Measurements from ENCODE around the gene ATP2A2. TPM values are rescaled to one million over a fixed set of nuclear protein-coding genes. Genes with fewer than 3 reads are reported as not detected.

Gene ATP2A2
- total RNA-seq, 2 experiments from 2014 or later = 116 to 130 TPM

- Mint-ChIP-seq H3K36me3 (ENCODE audit: low read depth) (peaks cover 34% of the 10 kb centered on the region), H3K4me3 (peak overlapping the region; percentile 85), H3K27me3 (peaks cover 3% of the 10 kb centered on the region), H3K27ac (peak overlapping the region; percentile 39), H3K4me1 (peaks cover 34% of the 10 kb centered on the region), H3K9me3 (ENCODE audit: low read depth) (no peaks in the 10 kb centered on the region)
- ChIA-PET CTCF (interaction anchor here (0.5 to 1.4 kb wide), 7 partner anchors 27 to 160 kb away, joined by 3 to 6 read pairs (median 3); partner anchors contain the start of gene IFT81), POLR2A (interaction anchor here (0.6 to 1.9 kb wide), 7 partner anchors 9 to 461 kb away, joined by 3 to 12 read pairs (median 5); no protein-coding TSS in a partner anchor)
- ATAC-seq (peak; percentile 5), DNase-seq (peak; percentile 68)
- intact Hi-C loops (cut with DNase I, micrococcal nuclease) = loop anchor here (1.0 to 10.0 kb wide), 14 partner anchors 34 to 1548 kb away; partner anchors contain the start of genes ANKRD13A (in 1 of the 2), ATXN2 (in 1 of the 2), C12orf76 (in 1 of the 2) and CORO1C (in 1 of the 2)
These were observed 662 bp upstream of the ATP2A2 start for GRCh38 chr12:110280392-110280778.

GRCh38 chr12:110281549-110282299 is 677 bp downstream of the ATP2A2 start:
- POLR2A ChIA-PET = interaction anchor here (1.9 kb wide), 1 partner anchor 13 kb away, joined by 8 read pairs; no protein-coding TSS in a partner anchor
- peaks cover 46% of the 10 kb centered on the region for H3K4me1 Mint-ChIP-seq
- CTCF ChIA-PET = interaction anchor here (1.1 to 1.3 kb wide), 2 partner anchors 13 to 180 kb away, joined by 3 to 6 read pairs; no protein-coding TSS in a partner anchor

GRCh38 chr12:110282300-110282860 is 1.3 kb downstream of the ATP2A2 start:
- peak; percentile 9 for ATAC-seq
- DNase-seq = no peak
- Mint-ChIP-seq H3K4me1 (peaks cover 52% of the 10 kb centered on the region), H3K9me3 (ENCODE audit: low read depth) (no peaks in the 10 kb centered on the region), H3K27ac (peak overlapping the region; percentile 86), H3K27me3 (peaks cover 3% of the 10 kb centered on the region), H3K4me3 (peak overlapping the region; percentile 85), H3K36me3 (ENCODE audit: low read depth) (peaks cover 49% of the 10 kb centered on the region)
- CTCF ChIA-PET = interaction anchor here (0.7 to 1.3 kb wide), 4 partner anchors 11 to 357 kb away, joined by 3 to 6 read pairs (median 4); no protein-coding TSS in a partner anchor
- POLR2A ChIA-PET = no interaction called here
- intact Hi-C loops (cut with DNase I, micrococcal nuclease) = loop anchor here in 1 of 2 experiments (2.0 to 10.0 kb wide), 7 partner anchors 182 to 1550 kb away; partner anchors contain the start of genes ANKRD13A, ATXN2, CORO1C and GIT2

More at GRCh38 chr12:110281549-110282299, 677 bp downstream of the ATP2A2 start:
- Mint-ChIP-seq H3K27ac (peak overlapping the region; percentile 86), H3K36me3 (ENCODE audit: low read depth) (peaks cover 44% of the 10 kb centered on the region), H3K4me3 (peak overlapping the region; percentile 85), H3K9me3 (ENCODE audit: low read depth) (no peaks in the 10 kb centered on the region), H3K27me3 (peaks cover 3% of the 10 kb centered on the region)
- DNase-seq (peak; percentile 67), ATAC-seq (peak; percentile 36)
- intact Hi-C loops (cut with DNase I, micrococcal nuclease) = loop anchor here (1.0 to 10.0 kb wide), 20 partner anchors 33 to 1549 kb away; partner anchors contain the start of genes FAM216A (in 2 of the 2), GPN3 (in 2 of the 2), IFT81 (in 2 of the 2) and ANAPC7 (in 1 of the 2)

- POLR2A ChIA-PET = no interaction called here
- DNase-seq (no peak), ATAC-seq (no peak)
- Mint-ChIP-seq H3K9me3 (ENCODE audit: low read depth) (no peaks in the 10 kb centered on the region), H3K4me3 (peak overlapping the region; percentile 85), H3K27me3 (peaks cover 3% of the 10 kb centered on the region), H3K4me1 (peaks cover 57% of the 10 kb centered on the region), H3K36me3 (ENCODE audit: low read depth) (peaks cover 56% of the 10 kb centered on the region), H3K27ac (peak overlapping the region; percentile 86)
- intact Hi-C loops (cut with DNase I, micrococcal nuclease) = loop anchor here in 1 of 2 experiments (1.0 to 10.0 kb wide), 8 partner anchors 148 to 1551 kb away; partner anchors contain the start of genes ANKRD13A, ATXN2, CORO1C and GIT2
- CTCF ChIA-PET = interaction anchor here (0.7 to 1.3 kb wide), 4 partner anchors 10 to 357 kb away, joined by 3 to 6 read pairs (median 4); no protein-coding TSS in a partner anchor
These were observed 2.1 kb downstream of the ATP2A2 start for GRCh38 chr12:110282956-110283817.

- intact Hi-C loops (cut with DNase I, micrococcal nuclease) = loop anchor here in 1 of 2 experiments (5.0 to 10.0 kb wide), 6 partner anchors 287 to 1552 kb away; partner anchors contain the start of genes ANKRD13A, ATXN2, CORO1C and GIT2
- H3K27ac Mint-ChIP-seq = peak overlapping the region; percentile 68
- H3K36me3 Mint-ChIP-seq (ENCODE audit: low read depth) = peaks cover 68% of the 10 kb centered on the region
- H3K9me3 Mint-ChIP-seq (ENCODE audit: low read depth) = no peaks in the 10 kb centered on the region
- H3K4me3 Mint-ChIP-seq = peak overlapping the region; percentile 85
- H3K27me3 Mint-ChIP-seq = no peaks in the 10 kb centered on the region
- ChIA-PET POLR2A (no interaction called here), CTCF (interaction anchor here (0.5 to 1.6 kb wide), 3 partner anchors 11 to 283 kb away, joined by 3 to 4 read pairs (median 3); no protein-coding TSS in a partner anchor)
- ATAC-seq (no peak), DNase-seq (no peak)
- peaks cover 71% of the 10 kb centered on the region for H3K4me1 Mint-ChIP-seq
These were observed 3.5 kb downstream of the ATP2A2 start for GRCh38 chr12:110284597-110284996.

GRCh38 chr12:110286623-110287022 is 5.6 kb downstream of the ATP2A2 start:
- ChIA-PET CTCF (interaction anchor here (0.6 to 1.1 kb wide), 2 partner anchors 9 to 1118 kb away, joined by 5 to 6 read pairs; no protein-coding TSS in a partner anchor), POLR2A (interaction anchor here (0.7 to 1.5 kb wide), 3 partner anchors 9 to 291 kb away, joined by 3 to 8 read pairs (median 5); no protein-coding TSS in a partner anchor)
- H3K4me3 Mint-ChIP-seq = peak overlapping the region; percentile 85
- DNase-seq = no peak
- peaks cover 81% of the 10 kb centered on the region for H3K36me3 Mint-ChIP-seq (ENCODE audit: low read depth)
- H3K27me3 Mint-ChIP-seq = no peaks in the 10 kb centered on the region
- intact Hi-C loops (cut with DNase I, micrococcal nuclease) = loop anchor here (5.0 to 10.0 kb wide), 2 partner anchors 41 to 328 kb away; partner anchors contain the start of gene TCTN1 (in 1 of the 2)
- H3K4me1 Mint-ChIP-seq = peaks cover 71% of the 10 kb centered on the region
- H3K27ac Mint-ChIP-seq = peak overlapping the region; percentile 78
- ATAC-seq = peak; percentile 45
- no peaks in the 10 kb centered on the region for H3K9me3 Mint-ChIP-seq (ENCODE audit: low read depth)

- H3K9me3 Mint-ChIP-seq (ENCODE audit: low read depth) = no peaks in the 10 kb centered on the region
- H3K4me3 Mint-ChIP-seq = no peak overlapping the region
- ChIA-PET POLR2A (interaction anchor here (0.6 to 0.7 kb wide), 3 partner anchors 109 to 164 kb away, joined by 3 to 10 read pairs (median 9); no protein-coding TSS in a partner anchor), CTCF (interaction anchor here (0.6 to 1.1 kb wide), 2 partner anchors 12 to 144 kb away, joined by 3 to 6 read pairs; no protein-coding TSS in a partner anchor)
- H3K36me3 Mint-ChIP-seq (ENCODE audit: low read depth) = peaks cover 84% of the 10 kb centered on the region
- no peak for ATAC-seq
- peaks cover 68% of the 10 kb centered on the region for H3K4me1 Mint-ChIP-seq
- DNase-seq = no peak
- H3K27me3 Mint-ChIP-seq = no peaks in the 10 kb centered on the region
- no peak overlapping the region for H3K27ac Mint-ChIP-seq
- intact Hi-C loops (cut with DNase I, micrococcal nuclease) = loop anchor here (5.0 to 10.0 kb wide), 2 partner anchors 39 to 327 kb away; partner anchors contain the start of gene TCTN1 (in 1 of the 2)
These were observed 6.9 kb downstream of the ATP2A2 start for GRCh38 chr12:110287986-110288385.

- peaks cover 57% of the 10 kb centered on the region for H3K4me1 Mint-ChIP-seq
- ATAC-seq = no peak
- intact Hi-C loops (cut with DNase I, micrococcal nuclease) = loop anchor here (5.0 to 10.0 kb wide), 2 partner anchors 38 to 326 kb away; partner anchors contain the start of gene TCTN1 (in 1 of the 2)
These were observed 8.1 kb downstream of the ATP2A2 start for GRCh38 chr12:110289044-110289710.

GRCh38 chr12:110289711-110290078 is 8.6 kb downstream of the ATP2A2 start:
- Mint-ChIP-seq H3K27ac (no peak overlapping the region), H3K36me3 (ENCODE audit: low read depth) (peaks cover 73% of the 10 kb centered on the region), H3K9me3 (ENCODE audit: low read depth) (no peaks in the 10 kb centered on the region), H3K27me3 (no peaks in the 10 kb centered on the region), H3K4me3 (no peak overlapping the region), H3K4me1 (peaks cover 52% of the 10 kb centered on the region)
- intact Hi-C loops (cut with DNase I, micrococcal nuclease) = loop anchor here (5.0 to 10.0 kb wide), 2 partner anchors 38 to 325 kb away; partner anchors contain the start of gene TCTN1 (in 1 of the 2)
- ChIA-PET POLR2A (interaction anchor here (1.3 kb wide), 1 partner anchor 9 kb away, joined by 5 read pairs; no protein-coding TSS in a partner anchor), CTCF (interaction anchor here (0.6 to 1.3 kb wide), 2 partner anchors 41 to 193 kb away, joined by 3 read pairs; no protein-coding TSS in a partner anchor)
- ATAC-seq (no peak), DNase-seq (no peak)

More at GRCh38 chr12:110289044-110289710, 8.1 kb downstream of the ATP2A2 start:
- ChIA-PET POLR2A (interaction anchor here (1.3 kb wide), 1 partner anchor 9 kb away, joined by 5 read pairs; no protein-coding TSS in a partner anchor), CTCF (interaction anchor here (1.3 kb wide), 1 partner anchor 41 kb away, joined by 3 read pairs; no protein-coding TSS in a partner anchor)
- H3K9me3 Mint-ChIP-seq (ENCODE audit: low read depth) = no peaks in the 10 kb centered on the region
- H3K36me3 Mint-ChIP-seq (ENCODE audit: low read depth) = peaks cover 76% of the 10 kb centered on the region
- no peak for DNase-seq
- no peak overlapping the region for H3K27ac Mint-ChIP-seq
- no peak overlapping the region for H3K4me3 Mint-ChIP-seq
- no peaks in the 10 kb centered on the region for H3K27me3 Mint-ChIP-seq
